ENCODE measurements around the gene HOOK1. TPM values are rescaled to one million over a fixed set of nuclear protein-coding genes. Genes with fewer than 3 reads are reported as not detected.
A peak's percentile ranks its signal among the peaks of the same experiment; 100 is the strongest.

The HOOK1 gene
- total and polyA plus RNA-seq, 2 of the 13 experiments (the other 11 are each of a cell fraction or from before 2014, with no cell fraction given): 11.3 to 24.2 TPM

GRCh38 chr1:59814901-59815825 is at the start of gene HOOK1 (continued):
- no peak for TF ChIP-seq NR2F1 (CRISPR knock-in tag; IDR thresholded peaks at IDR 0.05)
- no peak for TF ChIP-seq ZNF570 (CRISPR knock-in tag; IDR thresholded peaks at IDR 0.05; ENCODE audit: borderline replicate concordance)
- TF ChIP-seq SP2 (CRISPR knock-in tag; IDR thresholded peaks at IDR 0.05): no peak
- TF ChIP-seq ZNF891 (CRISPR knock-in tag; IDR thresholded peaks at IDR 0.05): peak; percentile 90
- no peak for TF ChIP-seq REST (IDR thresholded peaks at IDR 0.05; ENCODE audit: borderline replicate concordance in 1 of 2, low read depth in 1 of 2, low read length in 2 of 2)
- 0 out of 2 replicates have a peak, but pooled peaks have one; percentile 43 for TF ChIP-seq BHLHE40 (IDR thresholded peaks at IDR 0.05; ENCODE audit: low read length)
- TF ChIP-seq ZNF335 (CRISPR knock-in tag; IDR thresholded peaks at IDR 0.05): no peak
- TF ChIP-seq, protein P1, sequence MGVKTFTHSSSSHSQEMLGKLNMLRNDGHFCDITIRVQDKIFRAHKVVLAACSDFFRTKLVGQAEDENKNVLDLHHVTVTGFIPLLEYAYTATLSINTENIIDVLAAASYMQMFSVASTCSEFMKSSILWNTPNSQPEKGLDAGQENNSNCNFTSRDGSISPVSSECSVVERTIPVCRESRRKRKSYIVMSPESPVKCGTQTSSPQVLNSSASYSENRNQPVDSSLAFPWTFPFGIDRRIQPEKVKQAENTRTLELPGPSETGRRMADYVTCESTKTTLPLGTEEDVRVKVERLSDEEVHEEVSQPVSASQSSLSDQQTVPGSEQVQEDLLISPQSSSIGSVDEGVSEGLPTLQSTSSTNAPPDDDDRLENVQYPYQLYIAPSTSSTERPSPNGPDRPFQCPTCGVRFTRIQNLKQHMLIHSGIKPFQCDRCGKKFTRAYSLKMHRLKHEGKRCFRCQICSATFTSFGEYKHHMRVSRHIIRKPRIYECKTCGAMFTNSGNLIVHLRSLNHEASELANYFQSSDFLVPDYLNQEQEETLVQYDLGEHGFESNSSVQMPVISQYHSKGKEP (CRISPR knock-in tag; IDR thresholded peaks at IDR 0.05): no peak
- TF ChIP-seq HOXD1 (CRISPR knock-in tag; IDR thresholded peaks at IDR 0.05): no peak
- TF ChIP-seq ZNF543 (CRISPR knock-in tag; IDR thresholded peaks at IDR 0.05): no peak
- TF ChIP-seq, protein P2, sequence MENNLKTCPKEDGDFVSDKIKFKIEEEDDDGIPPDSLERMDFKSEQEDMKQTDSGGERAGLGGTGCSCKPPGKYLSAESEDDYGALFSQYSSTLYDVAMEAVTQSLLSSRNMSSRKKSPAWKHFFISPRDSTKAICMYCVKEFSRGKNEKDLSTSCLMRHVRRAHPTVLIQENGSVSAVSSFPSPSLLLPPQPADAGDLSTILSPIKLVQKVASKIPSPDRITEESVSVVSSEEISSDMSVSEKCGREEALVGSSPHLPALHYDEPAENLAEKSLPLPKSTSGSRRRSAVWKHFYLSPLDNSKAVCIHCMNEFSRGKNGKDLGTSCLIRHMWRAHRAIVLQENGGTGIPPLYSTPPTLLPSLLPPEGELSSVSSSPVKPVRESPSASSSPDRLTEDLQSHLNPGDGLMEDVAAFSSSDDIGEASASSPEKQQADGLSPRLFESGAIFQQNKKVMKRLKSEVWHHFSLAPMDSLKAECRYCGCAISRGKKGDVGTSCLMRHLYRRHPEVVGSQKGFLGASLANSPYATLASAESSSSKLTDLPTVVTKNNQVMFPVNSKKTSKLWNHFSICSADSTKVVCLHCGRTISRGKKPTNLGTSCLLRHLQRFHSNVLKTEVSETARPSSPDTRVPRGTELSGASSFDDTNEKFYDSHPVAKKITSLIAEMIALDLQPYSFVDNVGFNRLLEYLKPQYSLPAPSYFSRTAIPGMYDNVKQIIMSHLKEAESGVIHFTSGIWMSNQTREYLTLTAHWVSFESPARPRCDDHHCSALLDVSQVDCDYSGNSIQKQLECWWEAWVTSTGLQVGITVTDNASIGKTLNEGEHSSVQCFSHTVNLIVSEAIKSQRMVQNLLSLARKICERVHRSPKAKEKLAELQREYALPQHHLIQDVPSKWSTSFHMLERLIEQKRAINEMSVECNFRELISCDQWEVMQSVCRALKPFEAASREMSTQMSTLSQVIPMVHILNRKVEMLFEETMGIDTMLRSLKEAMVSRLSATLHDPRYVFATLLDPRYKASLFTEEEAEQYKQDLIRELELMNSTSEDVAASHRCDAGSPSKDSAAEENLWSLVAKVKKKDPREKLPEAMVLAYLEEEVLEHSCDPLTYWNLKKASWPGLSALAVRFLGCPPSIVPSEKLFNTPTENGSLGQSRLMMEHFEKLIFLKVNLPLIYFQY (CRISPR knock-in tag; IDR thresholded peaks at IDR 0.05; ENCODE audit: borderline replicate concordance): no peak
- no peak for TF ChIP-seq ASH2L (IDR thresholded peaks at IDR 0.05; ENCODE audit: insufficient read length, low read depth, low read length)
- peak; percentile 67; the same call in 1 of the 2 replicates for TF ChIP-seq SALL1 (CRISPR knock-in tag; IDR thresholded peaks at IDR 0.05)
- no peak for TF ChIP-seq CENPT (CRISPR knock-in tag; IDR thresholded peaks at IDR 0.05; ENCODE audit: low read depth)
- TF ChIP-seq CEBPG (CRISPR knock-in tag; IDR thresholded peaks at IDR 0.05): no peak
- no peak for TF ChIP-seq SIX4 (CRISPR knock-in tag; IDR thresholded peaks at IDR 0.05)
- TF ChIP-seq SPEN (CRISPR knock-in tag; IDR thresholded peaks at IDR 0.05; ENCODE audit: low read depth): peak; percentile 45; the same call in 1 of the 2 replicates
- TF ChIP-seq TARDBP (CRISPR knock-in tag; IDR thresholded peaks at IDR 0.05): no peak
- no peak for TF ChIP-seq TCF12 (IDR thresholded peaks at IDR 0.05)
- peak; percentile 80; the same call in 1 of the 2 replicates for TF ChIP-seq TCF12 (CRISPR knock-in tag; IDR thresholded peaks at IDR 0.05)

Measured in HepG2 (cell line).